SH-SY5Y (cell line): ENCODE measurements around the gene UBE2C.

Source experiments
- GATA2 ChIP-seq: IDR thresholded peaks from 2 replicates; pipeline ENCODE4 v1.6.1; 2011; ENCODE audit warnings: mild to moderate bottlenecking, low read depth, low read length
- GATA3 ChIP-seq: IDR thresholded peaks from 2 replicates; pipeline ENCODE4 v1.6.1; 2011; ENCODE audit warnings: low read depth, mild to moderate bottlenecking, low read length, moderate library complexity

- TF ChIP-seq GATA3 = no peak
- TF ChIP-seq GATA2 = no peak
Measured at GRCh38 chr20:45796337-45797065, 15.9 kb upstream of the UBE2C start.
